ENCODE data around the gene SNUPN. TPM values are rescaled to one million over a fixed set of nuclear protein-coding genes. Genes with fewer than 3 reads are reported as not detected.
"Not testable (repeated sequence)": the region's sequence is repeated elsewhere in the genome, so short reads cannot be mapped to it uniquely, and the experiment has no call there.

The SNUPN gene
- total RNA-seq, 1 experiment from 2014 or later, result 28.9 TPM

DNA sequence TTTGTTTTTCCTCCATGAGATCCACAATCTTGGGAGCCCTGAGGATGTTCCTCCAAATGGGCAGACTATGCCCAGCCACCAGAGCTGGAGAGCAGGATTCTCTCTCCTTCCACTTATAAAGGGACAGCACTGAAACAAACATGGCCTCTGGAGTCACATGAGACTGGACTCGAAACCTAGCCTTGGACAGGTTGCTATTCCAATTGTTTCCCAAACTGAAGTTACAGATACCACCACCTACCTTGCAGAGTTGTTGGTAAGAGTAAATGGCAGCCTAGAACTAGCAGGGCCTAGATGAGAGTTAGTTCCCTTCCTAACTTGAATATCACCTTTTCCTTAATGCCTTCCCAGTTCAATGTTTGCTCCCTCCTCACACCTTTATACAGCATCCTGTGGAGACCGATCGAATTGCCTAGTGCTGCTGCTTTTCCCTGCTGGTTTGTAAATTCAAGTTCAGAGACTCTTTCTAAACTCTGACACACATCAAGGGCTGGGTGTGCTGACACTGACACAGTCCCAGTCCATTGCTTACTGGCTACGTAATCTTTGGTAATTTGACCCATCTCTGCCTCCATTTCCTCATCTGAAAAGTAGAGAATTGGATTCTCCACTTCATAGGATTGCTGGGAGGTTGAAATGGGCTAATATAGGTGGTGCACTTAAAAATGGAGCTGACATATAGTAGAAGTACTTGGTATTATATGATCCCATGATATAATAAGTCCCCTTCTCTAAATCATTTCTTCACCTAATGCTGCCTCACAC is 11.9 kb upstream of the SNUPN start:
- no peak for DNase-seq (ENCODE audit: unreplicated experiment)
- POLR2A ChIA-PET, result interaction anchor here (0.9 to 6.3 kb wide), 16 partner anchors 10 to 285 kb away, joined by 3 to 182 read pairs (median 26); partner anchors contain the start of genes MAN2C1, PTPN9, SIN3A and SNUPN
- Mint-ChIP-seq H3K9me3 (ENCODE audit: unreplicated experiment) (no peaks in the 10 kb centered on the region), H3K27ac (ENCODE audit: low read depth, unreplicated experiment) (no peak overlapping the region), H3K27me3 (ENCODE audit: insufficient read depth, unreplicated experiment) (no peaks in the 10 kb centered on the region), H3K4me3 (ENCODE audit: unreplicated experiment) (peak overlapping the region; percentile 87), H3K4me1 (ENCODE audit: insufficient read depth, unreplicated experiment) (peaks cover 18% of the 10 kb centered on the region), H3K36me3 (ENCODE audit: insufficient read depth, unreplicated experiment) (peaks cover 33% of the 10 kb centered on the region)
- CTCF ChIA-PET, result interaction anchor here (0.8 to 4.6 kb wide), 12 partner anchors 11 to 269 kb away, joined by 3 to 37 read pairs (median 8); partner anchors contain the start of genes MAN2C1 and SNUPN
- intact Hi-C loops (cut with micrococcal nuclease), result loop anchor here (1.0 to 5.0 kb wide), 3 partner anchors 46 to 165 kb away; no protein-coding TSS in a partner anchor
- TF ChIP-seq, protein P1, sequence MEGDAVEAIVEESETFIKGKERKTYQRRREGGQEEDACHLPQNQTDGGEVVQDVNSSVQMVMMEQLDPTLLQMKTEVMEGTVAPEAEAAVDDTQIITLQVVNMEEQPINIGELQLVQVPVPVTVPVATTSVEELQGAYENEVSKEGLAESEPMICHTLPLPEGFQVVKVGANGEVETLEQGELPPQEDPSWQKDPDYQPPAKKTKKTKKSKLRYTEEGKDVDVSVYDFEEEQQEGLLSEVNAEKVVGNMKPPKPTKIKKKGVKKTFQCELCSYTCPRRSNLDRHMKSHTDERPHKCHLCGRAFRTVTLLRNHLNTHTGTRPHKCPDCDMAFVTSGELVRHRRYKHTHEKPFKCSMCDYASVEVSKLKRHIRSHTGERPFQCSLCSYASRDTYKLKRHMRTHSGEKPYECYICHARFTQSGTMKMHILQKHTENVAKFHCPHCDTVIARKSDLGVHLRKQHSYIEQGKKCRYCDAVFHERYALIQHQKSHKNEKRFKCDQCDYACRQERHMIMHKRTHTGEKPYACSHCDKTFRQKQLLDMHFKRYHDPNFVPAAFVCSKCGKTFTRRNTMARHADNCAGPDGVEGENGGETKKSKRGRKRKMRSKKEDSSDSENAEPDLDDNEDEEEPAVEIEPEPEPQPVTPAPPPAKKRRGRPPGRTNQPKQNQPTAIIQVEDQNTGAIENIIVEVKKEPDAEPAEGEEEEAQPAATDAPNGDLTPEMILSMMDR (IDR thresholded peaks at IDR 0.05; ENCODE audit: unreplicated experiment), result no peak
- BruUV-seq (replicated peaks), result no TSS peak

GRCh38 chr15:75636026-75636425 is 10.5 kb upstream of the SNUPN start:
- ChIA-PET POLR2A (interaction anchor here (0.9 to 6.3 kb wide), 4 partner anchors 8 to 183 kb away, joined by 6 to 182 read pairs (median 9); partner anchors contain the start of genes SIN3A and SNX33), CTCF (interaction anchor here (0.8 to 2.1 kb wide), 4 partner anchors 11 to 176 kb away, joined by 4 to 7 read pairs (median 4); no protein-coding TSS in a partner anchor)
- no TSS peak for BruUV-seq (replicated peaks)
- intact Hi-C loops (cut with micrococcal nuclease), result loop anchor here (5.0 kb wide), 1 partner anchor 166 kb away; no protein-coding TSS in a partner anchor
- H3K27me3 Mint-ChIP-seq (ENCODE audit: insufficient read depth, unreplicated experiment), result no peaks in the 10 kb centered on the region
- H3K4me3 Mint-ChIP-seq (ENCODE audit: unreplicated experiment), result no peak overlapping the region
- peaks cover 26% of the 10 kb centered on the region for H3K36me3 Mint-ChIP-seq (ENCODE audit: insufficient read depth, unreplicated experiment)
- H3K9me3 Mint-ChIP-seq (ENCODE audit: unreplicated experiment), result no peaks in the 10 kb centered on the region
- no peak for DNase-seq (ENCODE audit: unreplicated experiment)
- TF ChIP-seq, protein P1 (IDR thresholded peaks at IDR 0.05; ENCODE audit: unreplicated experiment), result no peak
- no peak overlapping the region for H3K27ac Mint-ChIP-seq (ENCODE audit: low read depth, unreplicated experiment)
- H3K4me1 Mint-ChIP-seq (ENCODE audit: insufficient read depth, unreplicated experiment), result peaks cover 18% of the 10 kb centered on the region

DNA sequence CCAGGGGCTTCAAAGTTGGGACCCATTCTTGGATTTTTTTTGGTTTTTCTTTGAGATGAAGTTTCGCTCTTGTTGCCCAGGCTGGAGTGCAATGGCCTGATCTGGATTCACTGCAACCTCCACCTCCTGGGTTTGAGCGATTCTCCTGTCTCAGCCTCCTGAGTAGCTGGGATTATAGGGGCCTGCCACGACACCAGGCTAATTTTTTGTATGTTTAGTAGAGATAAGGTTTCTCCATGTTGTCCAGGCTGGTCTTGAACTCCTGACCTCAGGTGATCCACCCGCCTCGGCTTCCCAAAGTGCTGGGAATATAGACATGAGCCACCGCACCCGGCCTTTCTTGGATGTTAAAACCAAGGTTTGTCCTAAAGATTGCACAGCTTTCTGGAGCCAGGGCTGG is 8.4 kb upstream of the SNUPN start:
- H3K9me3 Mint-ChIP-seq (ENCODE audit: unreplicated experiment); BruUV-seq (replicated peaks); DNase-seq (ENCODE audit: unreplicated experiment); H3K27me3 Mint-ChIP-seq (ENCODE audit: insufficient read depth, unreplicated experiment); CTCF ChIA-PET; H3K27ac Mint-ChIP-seq (ENCODE audit: low read depth, unreplicated experiment); intact Hi-C loops (cut with micrococcal nuclease); H3K4me3 Mint-ChIP-seq (ENCODE audit: unreplicated experiment): not testable (repeated sequence)
- POLR2A ChIA-PET, result interaction anchor here (0.7 to 2.8 kb wide), 5 partner anchors 8 to 305 kb away, joined by 3 to 12 read pairs (median 3); partner anchors contain the start of genes MAN2C1, SNUPN and SNX33
- Mint-ChIP-seq H3K36me3 (ENCODE audit: insufficient read depth, unreplicated experiment) (peaks cover 25% of the 10 kb centered on the region), H3K4me1 (ENCODE audit: insufficient read depth, unreplicated experiment) (peaks cover 18% of the 10 kb centered on the region)

DNA sequence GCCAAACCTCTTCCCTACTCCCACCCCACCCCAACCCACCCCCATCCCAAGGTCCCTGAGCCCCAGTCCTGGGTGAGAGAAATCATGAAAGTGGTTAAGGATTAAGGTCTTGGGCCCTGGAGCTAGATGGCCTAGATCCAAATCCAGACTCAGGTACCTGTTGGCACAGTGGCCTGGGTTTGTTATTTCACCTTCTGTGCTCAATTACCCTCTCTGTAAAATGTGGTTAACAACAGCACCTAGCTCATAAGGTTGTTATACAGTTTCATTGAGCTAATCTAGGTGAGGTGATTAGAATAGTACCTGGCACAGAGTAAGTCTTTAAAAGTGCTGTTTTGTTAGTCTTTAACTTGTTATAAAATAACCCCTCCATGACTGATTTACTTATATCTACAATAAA is 6.4 kb upstream of the SNUPN start:
- CTCF ChIA-PET, result no interaction called here
- intact Hi-C loops (cut with micrococcal nuclease), result no loop called here
- Mint-ChIP-seq H3K4me1 (ENCODE audit: insufficient read depth, unreplicated experiment) (peaks cover 12% of the 10 kb centered on the region), H3K4me3 (ENCODE audit: unreplicated experiment) (no peak overlapping the region), H3K9me3 (ENCODE audit: unreplicated experiment) (no peaks in the 10 kb centered on the region), H3K27me3 (ENCODE audit: insufficient read depth, unreplicated experiment) (no peaks in the 10 kb centered on the region), H3K27ac (ENCODE audit: low read depth, unreplicated experiment) (no peak overlapping the region), H3K36me3 (ENCODE audit: insufficient read depth, unreplicated experiment) (peaks cover 6% of the 10 kb centered on the region)
- DNase-seq (ENCODE audit: unreplicated experiment), result no peak
- POLR2A ChIA-PET, result interaction anchor here (1.0 kb wide), 1 partner anchor 177 kb away, joined by 6 read pairs; no protein-coding TSS in a partner anchor
- TF ChIP-seq, protein P1 (IDR thresholded peaks at IDR 0.05; ENCODE audit: unreplicated experiment), result no peak
- BruUV-seq (replicated peaks), result no TSS peak

Measured in MCF 10A (cell line).